Activated B cell treated with CpG ODN at 0.5 μM for 24 hours (primary cell): ENCODE results near the gene TMEM132D. TPM values are rescaled to one million over a fixed set of nuclear protein-coding genes. Genes with fewer than 3 reads are reported as not detected.

ENCODE experiments used
- ATAC-seq: fragments of 200-7000 bp; cut with Tn5 transposase; one replicate; pipeline ENCODE4 v1.10.0; 2021; ENCODE audit warnings: low read depth, mild to moderate bottlenecking, moderate library complexity
- CTCF ChIA-PET: fragments of 350-600 bp; sonication (Branson Sonifier 250); formaldehyde crosslinking; loops from one replicate; lab custom pipeline; 2021; ENCODE audit warnings: antibody characterized with exemption; lab: Charles Lee
- POLR2A ChIA-PET: fragments of 350-600 bp; sonication (Branson Sonifier 250); formaldehyde crosslinking; loops from one replicate; lab custom pipeline; 2021; ENCODE audit warnings: antibody characterized with exemption; lab: Charles Lee
- DNase-seq: peaks from one replicate; pipeline ENCODE4 v3.0.0; 2022
- H3K27ac Mint-ChIP-seq: one replicate; pipeline ENCODE4 v1.8.0; 2020; ENCODE audit warnings: mixed read lengths
- H3K27me3 Mint-ChIP-seq: one replicate; pipeline ENCODE4 v1.8.0; 2021; ENCODE audit warnings: mixed read lengths
- H3K36me3 Mint-ChIP-seq: one replicate; pipeline ENCODE4 v1.8.0; 2021; ENCODE audit warnings: low read depth, mixed read lengths
- H3K4me1 Mint-ChIP-seq: one replicate; pipeline ENCODE4 v1.8.0; 2021; ENCODE audit warnings: mixed read lengths
- H3K4me3 Mint-ChIP-seq: one replicate; pipeline ENCODE4 v1.8.0; 2020; ENCODE audit warnings: mild to moderate bottlenecking, mixed read lengths
- H3K9me3 Mint-ChIP-seq: one replicate; pipeline ENCODE4 v1.8.0; 2020; ENCODE audit warnings: mixed read lengths
- CTCF ChIP-seq: fragments of 200-600 bp; IDR thresholded peaks from one replicate; pipeline ENCODE4 v1.8.0; 2022; ENCODE audit warnings: antibody characterized with exemption, mild to moderate bottlenecking
- intact Hi-C: fragments of 100-400 bp; cut with micrococcal nuclease; formaldehyde crosslinking; loops from one replicate; pipeline ENCODE4 v1.15.1; 2024
- total RNA-seq: library from RNA; stranded (reverse); gene quantifications from 2 replicates; pipeline ENCODE4 v1.2.3, GENCODE V29; 2022

TMEM132D gene
- total RNA-seq, 1 donor from 2014 or later: not detected

- ChIA-PET CTCF (no interaction called here), POLR2A (no interaction called here)
- no peak for ATAC-seq
- intact Hi-C loops: no loop called here
- Mint-ChIP-seq H3K4me1 (no peaks in the 10 kb centered on the region), H3K27me3 (no peaks in the 10 kb centered on the region), H3K27ac (no peak overlapping the region), H3K36me3 (no peaks in the 10 kb centered on the region), H3K9me3 (no peaks in the 10 kb centered on the region), H3K4me3 (no peak overlapping the region)
- DNase-seq: no peak
- TF ChIP-seq CTCF: no peak
Observed at GRCh38 chr12:129186952-129187351, 716.9 kb downstream of the TMEM132D start.

- no peak overlapping the region for H3K27ac Mint-ChIP-seq
- CTCF ChIA-PET: no interaction called here
- no peaks in the 10 kb centered on the region for H3K36me3 Mint-ChIP-seq
- POLR2A ChIA-PET: no interaction called here
- intact Hi-C loops: no loop called here
- no peaks in the 10 kb centered on the region for H3K9me3 Mint-ChIP-seq
- no peak for TF ChIP-seq CTCF
- no peaks in the 10 kb centered on the region for H3K27me3 Mint-ChIP-seq
- DNase-seq: no peak
- H3K4me1 Mint-ChIP-seq: no peaks in the 10 kb centered on the region
- no peak for ATAC-seq
- H3K4me3 Mint-ChIP-seq: no peak overlapping the region
Observed at GRCh38 chr12:129185855-129186254, 718.0 kb downstream of the TMEM132D start.

GRCh38 chr12:129184127-129184928 lies 719.5 kb downstream of the TMEM132D start:
- intact Hi-C loops: no loop called here
- no peak overlapping the region for H3K4me3 Mint-ChIP-seq
- DNase-seq (no peak), ATAC-seq (no peak)
- H3K27ac Mint-ChIP-seq: no peak overlapping the region
- no peak for TF ChIP-seq CTCF
- H3K4me1 Mint-ChIP-seq: no peaks in the 10 kb centered on the region
- no peaks in the 10 kb centered on the region for H3K27me3 Mint-ChIP-seq
- H3K9me3 Mint-ChIP-seq: no peaks in the 10 kb centered on the region
- POLR2A ChIA-PET: no interaction called here
- CTCF ChIA-PET: no interaction called here
- H3K36me3 Mint-ChIP-seq: no peaks in the 10 kb centered on the region

- intact Hi-C loops: no loop called here
- ATAC-seq (no peak), DNase-seq (no peak)
- ChIA-PET CTCF (no interaction called here), POLR2A (no interaction called here)
- no peak overlapping the region for H3K27ac Mint-ChIP-seq
- no peaks in the 10 kb centered on the region for H3K4me1 Mint-ChIP-seq
- H3K27me3 Mint-ChIP-seq: peaks cover 1% of the 10 kb centered on the region
- TF ChIP-seq CTCF: no peak
- H3K36me3 Mint-ChIP-seq: no peaks in the 10 kb centered on the region
- peaks cover 2% of the 10 kb centered on the region for H3K9me3 Mint-ChIP-seq
- no peak overlapping the region for H3K4me3 Mint-ChIP-seq
Observed at GRCh38 chr12:129179941-129180553, 723.8 kb downstream of the TMEM132D start.

- Mint-ChIP-seq H3K36me3 (no peaks in the 10 kb centered on the region), H3K27ac (no peak overlapping the region), H3K27me3 (no peaks in the 10 kb centered on the region), H3K4me1 (no peaks in the 10 kb centered on the region), H3K9me3 (peaks cover 2% of the 10 kb centered on the region), H3K4me3 (no peak overlapping the region)
- intact Hi-C loops: no loop called here
- TF ChIP-seq CTCF: no peak
- DNase-seq: no peak
- ATAC-seq: no peak
- ChIA-PET POLR2A (no interaction called here), CTCF (no interaction called here)
Observed at GRCh38 chr12:129169928-129170327, 733.9 kb downstream of the TMEM132D start.
